Tibial artery (tissue), 4 donors: ENCODE measurements around the gene MAN1C1.
"Not testable (repeated sequence)": the region's sequence is repeated elsewhere in the genome, so short reads cannot be mapped to it uniquely, and the experiment has no call there.

ENCODE experiments used
- DNase-seq, 2 donors: peaks; one replicate each; pipeline ENCODE4 v3.0.0-alpha.2; 2019
- H3K27ac ChIP-seq, 2 donors: fragments of 200-600 bp; sonication (generic) in 1 of 2; 1 replicate in 1 of 2; 2 replicates in 1 of 2; pipeline ENCODE4 v1.5.1; 2018 to 2019; ENCODE audit warnings: mild to moderate bottlenecking in 1 of 2
- H3K27me3 ChIP-seq, 2 donors: fragments of 200-600 bp; sonication (generic) in 1 of 2; one replicate each; pipeline versions ENCODE4 v1.5.1 to v1.6.0; 2016 to 2019
- H3K36me3 ChIP-seq, 3 donors: fragments of 200-600 bp; sonication (generic) in 2 of 3; one replicate each; pipeline ENCODE4 v1.5.1; 2016 to 2019; ENCODE audit warnings: mild to moderate bottlenecking in 2 of 3
- H3K4me1 ChIP-seq, 4 donors: fragments of 200-600 bp; sonication (generic) in 2 of 4; 1 replicate in 3 of 4; 2 replicates in 1 of 4; pipeline ENCODE4 v1.5.1; 2016 to 2019
- H3K4me3 ChIP-seq, 2 donors: fragments of 200-600 bp; sonication (generic) in 1 of 2; 1 replicate in 1 of 2; 2 replicates in 1 of 2; pipeline ENCODE4 v1.5.1; 2018 to 2019; ENCODE audit warnings: mild to moderate bottlenecking in 2 of 2
- H3K9me3 ChIP-seq, 3 donors: fragments of 200-600 bp; sonication (generic) in 1 of 3; one replicate each; pipeline ENCODE4 v1.5.1; 2016 to 2019
- intact Hi-C: fragments of 100-400 bp; cut with DNase I; formaldehyde crosslinking; loops from one replicate; pipeline ENCODE4 v1.15.0; 2023; ENCODE audit warnings: low total_unique reads
- TF ChIP-seq, protein P1 (sequence below), 2 experiments: fragments of 200-600 bp in 1 of 2; fragments of 450-650 bp in 1 of 2; IDR thresholded peaks; one replicate each; pipeline ENCODE4 v1.5.1; 2017 to 2019; ENCODE audit warnings: antibody characterized with exemption in 2 of 2, mild to moderate bottlenecking in 1 of 2, moderate library complexity in 1 of 2

The MAN1C1 gene

DNA sequence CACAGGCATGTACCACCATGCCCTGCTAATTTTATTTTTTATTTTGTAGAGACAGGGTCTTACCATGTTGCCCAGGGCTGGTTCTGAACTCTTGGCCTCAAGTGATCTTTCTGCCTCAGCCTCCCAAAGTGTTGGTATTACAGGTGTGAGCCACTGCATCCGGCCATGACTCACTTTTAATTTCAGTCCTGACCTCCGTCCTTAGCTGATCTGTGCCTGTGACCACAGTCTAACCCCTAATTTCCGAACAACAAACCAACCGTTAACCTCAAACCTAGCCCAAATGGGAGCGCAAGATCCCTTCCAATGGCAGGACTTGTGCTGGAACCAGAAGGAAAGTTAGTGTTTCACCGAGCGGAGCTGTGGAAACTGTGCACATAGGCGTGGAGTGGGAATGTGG is 29.3 kb upstream of the MAN1C1 start:
- no peak overlapping the region for H3K27ac ChIP-seq
- H3K4me3 ChIP-seq = no peak overlapping the region
- no peaks in the 10 kb centered on the region for H3K9me3 ChIP-seq
- H3K27me3 ChIP-seq = no peaks in the 10 kb centered on the region
- no peak for DNase-seq
- H3K4me1 ChIP-seq = peaks cover 7 to 29% (median 17%) of the 10 kb centered on the region in 4 donors
- TF ChIP-seq, protein P1, sequence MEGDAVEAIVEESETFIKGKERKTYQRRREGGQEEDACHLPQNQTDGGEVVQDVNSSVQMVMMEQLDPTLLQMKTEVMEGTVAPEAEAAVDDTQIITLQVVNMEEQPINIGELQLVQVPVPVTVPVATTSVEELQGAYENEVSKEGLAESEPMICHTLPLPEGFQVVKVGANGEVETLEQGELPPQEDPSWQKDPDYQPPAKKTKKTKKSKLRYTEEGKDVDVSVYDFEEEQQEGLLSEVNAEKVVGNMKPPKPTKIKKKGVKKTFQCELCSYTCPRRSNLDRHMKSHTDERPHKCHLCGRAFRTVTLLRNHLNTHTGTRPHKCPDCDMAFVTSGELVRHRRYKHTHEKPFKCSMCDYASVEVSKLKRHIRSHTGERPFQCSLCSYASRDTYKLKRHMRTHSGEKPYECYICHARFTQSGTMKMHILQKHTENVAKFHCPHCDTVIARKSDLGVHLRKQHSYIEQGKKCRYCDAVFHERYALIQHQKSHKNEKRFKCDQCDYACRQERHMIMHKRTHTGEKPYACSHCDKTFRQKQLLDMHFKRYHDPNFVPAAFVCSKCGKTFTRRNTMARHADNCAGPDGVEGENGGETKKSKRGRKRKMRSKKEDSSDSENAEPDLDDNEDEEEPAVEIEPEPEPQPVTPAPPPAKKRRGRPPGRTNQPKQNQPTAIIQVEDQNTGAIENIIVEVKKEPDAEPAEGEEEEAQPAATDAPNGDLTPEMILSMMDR (IDR thresholded peaks at IDR 0.05) = no peak
- no peaks in the 10 kb centered on the region for H3K36me3 ChIP-seq
- intact Hi-C loops = no loop called here

DNA sequence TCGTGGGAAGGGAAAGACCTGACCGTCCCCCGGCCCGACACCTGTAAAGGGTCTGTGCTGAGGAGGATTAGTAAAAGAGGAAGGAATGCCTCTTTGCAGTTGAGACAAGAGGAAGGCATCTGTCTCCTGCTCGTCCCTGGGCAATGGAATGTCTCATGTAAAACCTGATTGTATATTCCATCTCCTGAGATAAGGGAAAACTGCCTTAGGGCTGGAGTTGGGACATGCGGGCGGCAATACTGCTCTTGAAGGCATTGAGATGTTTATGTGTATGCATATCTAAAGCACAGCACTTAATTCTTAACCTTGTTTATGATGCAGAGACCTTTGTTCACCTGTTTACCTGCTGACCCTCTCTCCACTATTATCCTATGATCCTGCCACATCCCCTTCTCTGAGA is 28.4 kb upstream of the MAN1C1 start:
- H3K9me3 ChIP-seq, H3K27ac ChIP-seq, H3K4me3 ChIP-seq, DNase-seq, H3K27me3 ChIP-seq, H3K36me3 ChIP-seq, intact Hi-C loops: not testable (repeated sequence)
- H3K4me1 ChIP-seq = peaks cover 7 to 29% (median 17%) of the 10 kb centered on the region in 4 donors

DNA sequence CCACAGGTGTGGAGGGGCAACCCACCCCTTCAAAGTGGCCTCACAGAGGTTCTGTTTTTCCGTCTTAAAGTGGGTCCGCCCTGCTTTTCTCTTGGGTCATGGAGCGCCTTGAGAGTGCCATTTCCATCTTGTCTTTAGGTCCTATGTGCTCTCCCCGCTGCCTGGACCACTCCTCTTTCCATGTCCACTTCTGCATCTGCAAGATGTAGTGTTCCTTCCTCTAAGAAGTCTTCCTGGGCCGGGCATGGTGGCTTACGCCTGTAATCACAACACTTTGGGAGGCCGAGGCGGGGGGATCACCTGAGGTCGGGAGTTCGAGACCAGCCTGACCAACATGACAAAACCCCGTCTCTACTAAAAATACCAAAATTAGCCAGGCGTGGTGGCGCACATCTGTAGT is 27.8 kb upstream of the MAN1C1 start:
- peaks cover 7 to 29% (median 17%) of the 10 kb centered on the region in 4 donors for H3K4me1 ChIP-seq
- H3K27ac ChIP-seq, H3K9me3 ChIP-seq, H3K36me3 ChIP-seq, intact Hi-C loops, DNase-seq, H3K27me3 ChIP-seq, H3K4me3 ChIP-seq: not testable (repeated sequence)

- Histone ChIP-seq H3K4me3 (no peak overlapping the region), H3K9me3 (no peaks in the 10 kb centered on the region), H3K36me3 (no peaks in the 10 kb centered on the region), H3K4me1 (peaks cover 7 to 29% (median 17%) of the 10 kb centered on the region in 4 donors), H3K27ac (peak overlapping the region; percentile 61 to 68), H3K27me3 (no peaks in the 10 kb centered on the region)
- TF ChIP-seq, protein P1 (IDR thresholded peaks at IDR 0.05) = peak; percentile 33 to 41
- DNase-seq = peak; percentile 64 to 79
- intact Hi-C loops = no loop called here
These were observed 26.3 kb upstream of the MAN1C1 start for GRCh38 chr1:25590096-25590824.

DNA sequence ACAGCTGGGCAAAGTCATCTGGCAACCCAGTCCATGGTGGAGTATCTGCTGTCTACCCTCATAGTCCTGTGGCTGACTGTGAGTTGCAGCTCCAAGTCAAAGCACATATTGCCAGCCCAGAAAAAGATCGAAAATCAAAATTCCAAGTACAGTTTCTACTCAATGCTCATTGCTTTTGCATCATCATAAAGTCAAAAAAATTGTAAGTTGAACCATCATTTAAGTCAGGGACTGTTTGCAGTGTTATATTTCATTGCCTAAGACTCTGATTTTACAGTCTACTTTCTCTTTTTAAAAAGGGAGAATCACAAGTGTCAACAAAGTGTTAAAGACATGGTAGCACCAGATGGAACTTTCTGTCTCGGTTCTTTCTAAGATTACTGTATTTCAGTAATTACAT is 22.7 kb upstream of the MAN1C1 start:
- Histone ChIP-seq H3K27ac (no peak overlapping the region), H3K4me1 (peaks cover 7 to 25% (median 17%) of the 10 kb centered on the region in 4 donors), H3K27me3 (no peaks in the 10 kb centered on the region), H3K9me3 (no peaks in the 10 kb centered on the region), H3K36me3 (peaks cover 0 to 5% (median 2%) of the 10 kb centered on the region in 3 donors), H3K4me3 (no peak overlapping the region)
- TF ChIP-seq, protein P1 (IDR thresholded peaks at IDR 0.05) = no peak
- DNase-seq = no peak
- intact Hi-C loops = no loop called here

DNA sequence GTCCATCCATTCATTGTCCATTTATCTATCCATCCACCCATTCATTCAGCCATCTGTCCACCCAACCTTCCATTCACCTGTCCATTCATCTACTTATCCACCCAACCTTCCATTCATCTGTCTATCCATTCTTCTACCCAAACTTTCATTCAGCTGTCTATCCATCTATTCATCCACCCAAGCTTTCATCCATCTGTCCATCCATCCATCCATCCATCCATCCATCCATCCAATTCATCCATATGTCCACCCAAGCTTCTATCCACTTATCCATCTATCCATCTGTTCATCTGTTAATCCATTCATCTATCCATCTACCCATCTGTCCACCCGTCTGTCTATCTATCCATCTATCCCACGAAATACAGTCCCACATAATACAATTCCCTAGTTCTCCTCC is 21.6 kb upstream of the MAN1C1 start:
- peaks cover 0 to 8% (median 5%) of the 10 kb centered on the region in 3 donors for H3K36me3 ChIP-seq
- TF ChIP-seq, protein P1 (IDR thresholded peaks at IDR 0.05) = no peak

DNA sequence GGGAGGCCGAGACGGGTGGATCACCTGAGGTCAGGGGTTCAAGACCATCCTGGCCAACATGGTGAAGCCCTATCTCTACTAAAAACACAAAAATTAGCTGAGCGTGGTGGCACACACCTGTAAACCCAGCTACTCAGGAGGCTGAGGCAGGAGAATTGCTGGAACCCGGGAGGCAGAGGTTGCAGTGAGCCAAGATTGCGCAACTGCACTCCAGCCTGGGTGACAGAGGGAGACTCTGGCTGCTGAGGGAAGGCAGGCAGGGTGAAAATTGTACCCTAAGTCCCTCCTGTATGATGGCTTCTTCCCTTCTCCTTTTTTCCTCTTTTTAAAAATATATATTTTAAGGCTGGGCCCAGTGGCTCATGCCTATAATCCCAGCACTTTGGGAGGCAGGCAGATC is 19.9 kb upstream of the MAN1C1 start:
- H3K27ac ChIP-seq, H3K4me3 ChIP-seq, H3K9me3 ChIP-seq, H3K4me1 ChIP-seq, DNase-seq, H3K27me3 ChIP-seq, intact Hi-C loops, H3K36me3 ChIP-seq: not testable (repeated sequence)

More for the DNA sequence above, 21.6 kb upstream of the MAN1C1 start:
- no peak for DNase-seq
- Histone ChIP-seq H3K4me1 (peaks cover 1 to 14% (median 10%) of the 10 kb centered on the region in 4 donors), H3K9me3 (no peaks in the 10 kb centered on the region), H3K27me3 (no peaks in the 10 kb centered on the region), H3K27ac (no peak overlapping the region), H3K4me3 (no peak overlapping the region)
- intact Hi-C loops = no loop called here
